ENCODE measurements around the gene FBXL20.

DNA sequence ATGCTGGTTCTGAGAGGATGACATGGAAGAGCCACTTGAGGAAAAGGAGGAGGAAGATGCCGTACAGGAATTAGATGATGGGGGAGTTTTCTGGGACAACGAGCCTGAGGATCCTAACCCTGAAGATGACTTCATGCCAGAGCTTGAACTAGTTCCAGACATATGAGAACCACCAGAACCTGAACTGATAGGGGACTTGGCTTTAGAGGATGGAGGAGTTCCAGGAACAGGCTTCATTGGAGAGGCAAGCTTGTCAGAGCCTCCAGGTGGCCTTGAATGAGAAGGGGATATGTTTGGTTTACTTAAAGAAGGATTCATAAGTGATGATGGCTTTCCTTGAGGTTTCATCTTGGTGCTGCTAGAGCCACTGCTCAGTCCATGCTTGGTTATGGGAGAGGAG lies 6.9 kb upstream of the FBXL20 start:
- TF ChIP-seq, protein P1, sequence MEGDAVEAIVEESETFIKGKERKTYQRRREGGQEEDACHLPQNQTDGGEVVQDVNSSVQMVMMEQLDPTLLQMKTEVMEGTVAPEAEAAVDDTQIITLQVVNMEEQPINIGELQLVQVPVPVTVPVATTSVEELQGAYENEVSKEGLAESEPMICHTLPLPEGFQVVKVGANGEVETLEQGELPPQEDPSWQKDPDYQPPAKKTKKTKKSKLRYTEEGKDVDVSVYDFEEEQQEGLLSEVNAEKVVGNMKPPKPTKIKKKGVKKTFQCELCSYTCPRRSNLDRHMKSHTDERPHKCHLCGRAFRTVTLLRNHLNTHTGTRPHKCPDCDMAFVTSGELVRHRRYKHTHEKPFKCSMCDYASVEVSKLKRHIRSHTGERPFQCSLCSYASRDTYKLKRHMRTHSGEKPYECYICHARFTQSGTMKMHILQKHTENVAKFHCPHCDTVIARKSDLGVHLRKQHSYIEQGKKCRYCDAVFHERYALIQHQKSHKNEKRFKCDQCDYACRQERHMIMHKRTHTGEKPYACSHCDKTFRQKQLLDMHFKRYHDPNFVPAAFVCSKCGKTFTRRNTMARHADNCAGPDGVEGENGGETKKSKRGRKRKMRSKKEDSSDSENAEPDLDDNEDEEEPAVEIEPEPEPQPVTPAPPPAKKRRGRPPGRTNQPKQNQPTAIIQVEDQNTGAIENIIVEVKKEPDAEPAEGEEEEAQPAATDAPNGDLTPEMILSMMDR (IDR thresholded peaks at IDR 0.05), result no peak
- no peak for TF ChIP-seq EP300 (IDR thresholded peaks at IDR 0.05)

All from esophagus muscularis mucosa (tissue), 3 donors.